Measurements from ENCODE around the gene PBOV1.

GRCh38 chr6:138183790-138184134 is 34.5 kb downstream of the PBOV1 start:
- no peak for TF ChIP-seq CTCF (IDR thresholded peaks at IDR 0.05)
- TF ChIP-seq POLR2A (IDR thresholded peaks at IDR 0.05), result no peak

All from tibial nerve (tissue), 3 donors.